Activated naive CD4-positive, alpha-beta T cell treated with Interleukin-2 at 50 U/mL for 16 hours (primary cell): Measurements from ENCODE around the gene DDT.
"Not testable (repeated sequence)": the region's sequence is repeated elsewhere in the genome, so short reads cannot be mapped to it uniquely, and the experiment has no call there.

Source experiments
- DNase-seq: peaks from one replicate; pipeline ENCODE4 v3.0.0-alpha.2; 2020

DDT gene

DNA sequence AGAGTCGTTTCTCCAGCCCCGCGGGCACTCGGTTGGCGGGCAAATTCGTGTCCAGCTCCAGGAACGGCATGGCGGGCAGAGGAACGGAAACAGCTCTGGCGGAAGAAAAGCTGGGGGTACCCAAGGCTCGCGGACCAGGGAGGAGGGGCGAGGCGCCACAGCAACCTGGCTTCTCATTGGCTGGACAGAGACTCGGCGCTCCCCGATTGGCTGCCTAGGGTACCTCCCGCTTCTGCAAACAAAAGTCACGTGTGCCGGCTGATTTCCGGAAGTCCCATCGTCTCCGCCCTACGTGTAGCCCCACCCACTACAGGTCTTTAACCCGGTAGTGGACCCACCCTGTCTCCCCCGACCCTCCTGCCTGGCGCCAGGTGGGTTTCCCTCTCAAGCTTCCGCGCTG lies at the start of gene DDT:
Gene DDT, minus strand, starts transcription at position 97 of the 400 bp plus-strand sequence. Its CDS starts 27 bp downstream, at position 70.
- not testable (repeated sequence) for DNase-seq

DNA sequence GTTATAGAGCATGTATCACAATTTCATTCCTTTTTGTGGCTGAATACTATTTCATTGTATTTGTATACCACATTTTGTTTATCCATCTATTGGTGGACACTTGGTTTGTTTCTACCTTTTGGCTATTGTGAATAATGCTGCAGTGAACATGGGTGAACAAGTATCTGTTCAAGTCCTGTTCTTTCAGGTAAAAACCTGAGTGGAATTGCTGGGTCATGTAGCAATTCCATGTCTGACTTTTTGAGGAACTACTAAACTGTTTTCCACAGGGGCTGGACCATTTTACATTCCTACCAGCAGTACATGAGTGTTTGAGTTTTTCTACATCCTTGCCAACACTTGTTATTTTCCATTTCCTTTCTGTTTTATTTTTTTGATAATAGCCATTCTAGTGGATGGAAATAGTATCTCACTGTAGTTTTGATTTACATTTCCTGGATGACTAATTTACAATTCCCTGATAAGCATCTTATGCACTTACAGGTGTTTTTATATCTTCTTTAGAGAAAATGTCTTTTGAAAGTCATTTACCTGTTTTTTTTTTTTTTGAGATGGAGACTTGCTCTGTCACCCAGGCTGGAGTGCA lies 49.1 kb upstream of the DDT start:
- no peak for DNase-seq

DNA sequence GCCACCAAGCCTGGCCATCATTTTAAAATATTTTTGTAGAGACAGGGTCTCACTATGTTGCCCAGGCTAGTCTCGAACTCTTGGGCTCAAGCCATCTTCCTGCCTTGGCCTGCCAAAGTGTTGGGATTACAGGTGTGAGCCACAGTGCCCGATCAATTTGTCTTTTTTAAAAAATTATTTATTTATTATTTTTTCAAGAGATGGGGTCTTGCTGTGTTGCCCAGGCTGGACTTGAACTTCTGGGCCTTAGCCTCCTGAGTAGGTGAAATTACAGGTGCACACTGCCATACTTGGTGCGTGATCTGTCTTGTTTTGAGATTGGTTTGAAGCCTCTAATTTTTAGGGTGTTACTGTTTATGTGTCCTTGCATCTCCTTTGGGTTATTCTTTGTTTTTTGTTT lies 47.1 kb upstream of the DDT start:
- no peak for DNase-seq

DNA sequence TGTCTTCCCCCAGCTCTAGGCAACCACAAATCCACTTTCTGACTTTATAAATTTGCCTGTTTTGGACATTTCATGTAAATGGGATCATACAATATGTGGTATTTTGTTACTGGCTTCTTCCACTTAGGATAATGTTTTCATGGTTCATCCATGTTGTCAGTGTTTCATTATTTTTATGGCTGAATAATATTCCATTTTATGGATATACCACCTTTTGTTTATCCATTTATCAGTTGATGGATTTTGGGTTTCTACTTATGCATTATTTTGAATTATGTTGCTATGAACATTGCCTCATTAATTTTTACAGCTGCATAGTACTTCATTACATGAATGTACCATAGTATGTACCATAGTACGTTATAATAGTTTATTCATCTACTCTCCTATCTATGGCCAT lies 41.9 kb upstream of the DDT start:
- DNase-seq, result no peak

DNA sequence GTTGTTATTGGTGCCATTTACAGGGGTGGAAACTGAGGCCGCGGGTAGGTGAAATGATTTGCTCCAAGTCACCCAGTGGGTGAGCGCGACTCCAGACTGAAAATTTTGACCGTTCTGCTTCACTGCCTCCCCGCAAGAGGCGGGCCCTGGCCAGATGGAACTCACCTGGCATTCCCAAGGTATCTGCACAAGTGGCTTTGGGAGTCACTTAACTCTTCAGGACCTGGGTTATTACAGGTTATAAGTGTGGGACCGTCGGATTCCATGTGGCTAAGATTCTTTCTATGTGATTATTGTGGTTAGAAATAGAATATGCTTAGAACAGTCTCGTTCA lies 37.5 kb upstream of the DDT start:
- DNase-seq, result no peak

DNA sequence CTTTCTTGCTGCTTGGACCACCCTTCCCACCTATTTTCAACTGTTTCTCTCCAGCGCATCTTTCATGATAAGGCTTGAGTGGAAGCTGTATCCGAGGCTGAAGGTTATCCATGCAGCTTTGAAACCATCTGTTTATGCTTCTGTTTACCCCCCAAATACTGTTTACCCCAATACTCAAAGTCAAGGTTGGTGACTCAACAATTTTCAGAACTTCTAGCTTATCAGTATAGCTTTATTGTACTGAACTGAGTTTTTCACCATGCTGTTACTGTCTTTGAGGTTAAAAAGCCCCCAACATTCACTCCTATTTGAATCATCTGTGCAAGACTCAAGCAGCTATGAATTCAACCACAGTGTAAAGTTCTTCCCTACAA lies 35.8 kb upstream of the DDT start:
- DNase-seq, result no peak

DNA sequence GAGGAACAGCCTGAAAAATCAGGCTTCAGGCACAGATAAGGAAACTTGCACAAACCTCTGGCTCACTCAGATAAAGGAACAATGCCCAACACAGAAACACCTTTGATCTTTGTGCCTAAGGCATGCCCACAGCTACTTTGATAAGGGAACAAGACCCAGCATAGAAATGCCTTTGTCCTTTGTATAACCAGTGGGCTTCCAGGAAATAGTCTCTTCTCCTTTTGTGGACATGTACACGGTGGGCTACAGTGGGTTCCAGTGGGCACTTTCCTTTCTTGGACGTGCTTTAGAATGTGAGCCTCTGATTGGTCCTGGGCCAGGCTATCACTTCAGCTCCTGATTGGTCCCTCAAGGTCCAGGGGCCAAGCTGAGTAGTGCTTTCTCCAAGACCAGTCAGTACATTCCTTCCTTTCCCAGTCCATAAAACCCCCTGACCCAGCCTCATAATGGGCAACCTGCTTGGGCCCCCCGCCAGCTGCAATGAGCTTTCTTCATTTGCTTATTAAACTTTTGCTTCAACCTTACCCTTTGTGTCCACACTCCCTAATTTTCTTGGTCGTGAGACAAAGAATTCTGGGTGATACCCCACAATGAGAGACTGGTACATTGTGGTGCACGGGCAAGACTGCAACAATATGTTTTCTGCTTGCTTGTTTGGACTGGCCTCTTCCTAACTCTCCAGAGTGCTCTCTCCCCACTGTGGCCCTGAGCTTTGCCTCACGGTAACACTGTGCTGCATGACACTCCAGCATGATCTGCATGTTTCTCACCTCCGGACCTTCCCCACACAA lies 35.2 kb upstream of the DDT start:
- DNase-seq, result no peak

DNA sequence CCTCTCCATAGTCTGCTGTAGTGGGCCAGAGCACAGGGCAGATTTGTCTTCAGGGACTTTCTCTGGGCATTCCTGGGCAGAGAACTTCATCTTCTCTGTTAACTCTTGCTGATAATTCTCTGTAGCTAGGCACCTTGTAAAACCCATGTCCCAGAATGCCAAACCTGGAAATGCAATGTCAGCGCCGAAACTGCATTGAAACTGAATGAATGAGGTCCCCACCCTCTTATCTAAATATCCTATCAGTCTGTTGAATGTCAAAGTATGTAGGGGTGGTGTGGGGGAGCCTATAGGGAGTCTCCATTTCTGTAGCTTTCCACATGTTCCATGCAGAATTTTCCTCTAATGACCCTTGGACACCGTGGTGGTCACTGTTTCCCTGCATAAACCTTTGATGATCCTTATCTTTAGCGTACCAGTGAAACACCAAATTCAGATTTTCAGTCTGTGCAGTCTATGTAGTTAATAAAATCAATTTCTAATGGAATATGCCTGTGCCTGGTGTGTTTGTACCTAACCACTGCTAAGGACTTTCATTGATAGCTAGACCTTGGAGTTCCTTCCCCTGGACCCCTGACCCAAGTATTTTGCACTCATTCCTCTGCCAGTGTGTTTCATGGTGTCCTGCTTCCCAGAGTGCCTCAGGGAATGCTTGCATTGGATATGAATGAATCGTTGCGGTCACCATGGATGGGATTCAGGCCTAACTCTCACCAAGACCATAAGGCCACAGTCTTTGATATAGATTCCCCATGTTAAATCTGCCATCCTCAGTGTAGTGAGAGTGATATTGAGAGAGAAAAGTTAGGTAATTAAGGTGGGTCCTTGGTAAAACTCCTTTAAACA lies 34.4 kb upstream of the DDT start:
- DNase-seq, result no peak

DNA sequence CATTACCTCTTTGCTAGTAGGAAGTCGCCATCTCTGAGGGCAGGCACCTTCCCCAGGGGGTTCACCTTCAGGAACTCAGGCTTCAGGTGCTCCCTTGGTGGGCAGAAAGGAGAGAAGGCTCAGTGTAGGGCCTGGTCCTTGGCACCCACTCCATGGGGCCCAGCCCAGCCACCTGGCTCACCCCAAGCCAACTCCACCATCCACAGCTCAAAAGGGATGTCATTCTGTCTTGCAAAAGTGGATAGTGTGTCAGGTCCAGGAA lies 33.7 kb upstream of the DDT start:
- DNase-seq, result no peak

DNA sequence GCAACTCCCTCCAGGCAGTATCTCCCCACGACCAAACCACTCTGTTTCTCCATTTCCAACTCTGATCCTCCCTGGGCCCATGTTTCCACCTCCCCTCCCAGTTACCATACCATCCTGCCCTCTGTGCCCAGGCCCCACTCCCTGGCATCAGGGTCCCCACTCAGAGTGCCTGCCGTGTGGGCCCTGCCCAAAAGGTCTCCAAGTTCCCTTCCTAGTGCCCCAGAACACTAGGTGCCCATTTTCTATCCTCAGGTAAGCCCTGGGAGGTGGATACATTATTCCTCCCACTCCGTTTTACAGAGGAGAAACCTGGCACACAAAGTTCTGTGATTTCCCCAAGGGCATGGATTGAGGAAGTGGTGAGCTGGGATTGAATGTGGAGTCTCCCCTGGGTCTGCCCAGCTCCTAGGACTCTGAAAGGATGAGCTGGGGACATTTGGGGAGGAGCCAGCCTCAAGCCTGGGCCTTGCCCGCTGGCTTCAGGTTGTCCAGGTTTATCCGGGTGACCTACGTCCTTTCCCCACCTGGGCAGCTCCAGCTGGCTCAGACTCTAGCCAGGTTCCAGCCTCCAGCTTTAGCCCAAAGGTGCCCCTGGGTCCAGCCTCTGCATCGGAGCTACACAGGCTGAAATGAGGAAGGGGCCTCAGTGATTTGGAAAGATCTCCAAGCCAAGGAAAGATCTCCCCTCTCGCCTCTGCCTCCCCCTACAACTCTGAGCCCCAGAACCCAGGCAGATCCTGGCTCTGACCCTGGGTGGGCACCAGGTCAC lies 33.2 kb upstream of the DDT start:
- no peak for DNase-seq

DNA sequence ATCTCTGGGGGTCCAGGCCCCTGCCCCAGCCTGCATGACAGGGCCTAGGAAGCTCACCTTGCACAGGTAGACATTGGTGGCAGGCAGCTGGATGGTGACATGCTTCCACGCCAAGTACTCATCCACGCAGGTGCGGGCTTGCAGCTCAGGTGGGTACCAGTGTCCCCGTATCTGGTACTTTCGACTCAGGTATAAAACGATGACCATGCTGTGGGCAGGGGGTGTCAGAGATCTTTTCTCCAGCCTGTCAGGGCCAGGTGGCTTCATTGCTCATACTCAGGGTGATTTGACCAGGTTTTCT lies 32.6 kb upstream of the DDT start:
- DNase-seq, result no peak

DNA sequence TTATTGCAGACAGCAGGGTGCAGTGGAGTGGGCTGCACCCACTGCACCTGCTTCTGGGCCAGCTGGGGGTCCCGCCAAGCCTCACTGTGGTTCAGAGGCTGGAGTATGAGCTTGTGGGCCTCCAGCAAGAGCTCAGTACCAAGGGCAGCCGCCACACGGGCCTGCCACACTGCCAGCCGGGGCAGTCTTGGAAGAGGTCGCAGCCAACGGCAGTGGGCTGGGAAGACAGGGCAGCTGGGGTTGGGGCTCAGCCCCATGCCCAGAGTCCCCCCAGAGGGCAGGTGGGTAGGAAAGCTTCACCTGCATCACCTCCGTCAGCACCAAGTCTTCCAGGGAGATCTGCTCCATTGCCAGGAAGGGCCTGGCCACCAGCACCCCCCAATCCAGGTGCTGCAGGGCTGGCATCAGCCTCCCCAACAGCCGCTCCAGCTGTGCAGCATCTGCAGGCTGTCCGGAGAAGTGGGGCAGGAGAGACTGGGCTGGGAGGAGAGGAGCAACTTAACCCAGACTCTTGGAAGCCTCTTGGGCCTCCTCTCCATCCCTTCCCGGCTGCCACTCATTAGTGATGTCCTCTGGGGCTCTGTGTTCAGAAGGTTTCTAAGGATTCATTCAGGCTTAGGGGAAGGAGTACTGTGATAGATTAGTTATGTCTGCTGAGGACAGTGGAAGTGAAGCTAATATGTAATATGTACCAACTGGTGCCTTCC lies 32.1 kb upstream of the DDT start:
- no peak for DNase-seq

DNA sequence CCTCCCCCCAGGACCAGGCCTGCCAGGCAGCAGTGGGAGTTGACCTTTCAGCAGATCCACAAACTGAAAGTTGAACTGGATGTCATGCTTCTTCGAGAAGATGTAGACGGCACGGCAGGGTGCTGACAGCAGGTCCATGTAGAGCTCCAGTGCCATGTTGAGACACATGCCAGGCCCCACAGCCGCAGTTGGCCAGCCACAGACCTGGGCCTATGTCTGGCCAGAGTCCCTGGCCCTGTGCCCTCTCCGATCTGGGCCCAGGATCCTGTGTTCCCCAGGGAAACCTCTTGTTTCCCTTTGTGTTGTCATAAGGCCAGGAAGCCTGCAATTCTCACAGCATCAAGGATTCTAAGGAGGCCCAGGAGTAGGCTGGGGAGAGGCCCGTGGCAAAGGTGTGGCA lies 31.0 kb upstream of the DDT start, which contains the start of gene GSTT4:
Gene GSTT4, minus strand, starts transcription at position 253 of the 400 bp plus-strand sequence. Its CDS starts 97 bp downstream, at position 156.
- DNase-seq, result no peak

DNA sequence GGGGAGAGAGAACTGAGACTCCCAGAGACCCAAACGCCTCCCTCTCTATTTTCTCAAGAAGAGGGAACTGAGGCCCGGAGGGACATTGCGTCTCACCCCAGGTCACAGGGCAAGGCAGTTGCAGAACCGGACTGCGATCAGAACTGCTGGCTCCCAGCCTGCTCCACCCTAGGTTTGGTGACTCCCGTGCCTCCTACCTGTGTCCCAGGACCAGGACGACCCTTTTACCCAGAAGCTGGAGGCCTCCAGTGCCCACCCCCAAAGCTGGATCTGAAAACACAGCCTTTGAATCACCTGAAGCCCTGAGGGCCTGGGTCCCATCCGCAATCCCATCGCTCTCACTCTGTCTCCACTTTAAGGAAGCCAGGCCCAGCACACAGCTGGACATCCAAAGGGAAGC lies 29.6 kb upstream of the DDT start:
- DNase-seq, result no peak

DNA sequence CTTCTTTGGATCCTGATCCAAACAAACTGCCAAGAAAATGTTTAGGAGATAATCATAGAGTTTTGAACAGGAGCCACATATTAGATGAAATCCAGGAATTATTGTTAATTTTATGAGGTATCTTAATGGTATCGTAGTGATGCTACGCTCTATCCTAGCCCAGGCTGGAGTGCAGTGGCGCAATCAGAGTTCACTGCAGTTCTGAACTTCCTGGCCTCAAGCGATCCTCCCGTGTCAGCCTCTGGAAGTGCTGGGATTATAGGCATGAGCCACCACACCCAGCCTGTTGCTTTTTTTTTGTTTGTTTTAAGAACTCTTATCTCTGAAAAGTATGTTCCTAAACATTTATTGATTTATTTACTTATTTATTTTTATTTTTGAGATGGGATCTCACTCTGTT lies 28.6 kb upstream of the DDT start:
- no peak for DNase-seq

DNA sequence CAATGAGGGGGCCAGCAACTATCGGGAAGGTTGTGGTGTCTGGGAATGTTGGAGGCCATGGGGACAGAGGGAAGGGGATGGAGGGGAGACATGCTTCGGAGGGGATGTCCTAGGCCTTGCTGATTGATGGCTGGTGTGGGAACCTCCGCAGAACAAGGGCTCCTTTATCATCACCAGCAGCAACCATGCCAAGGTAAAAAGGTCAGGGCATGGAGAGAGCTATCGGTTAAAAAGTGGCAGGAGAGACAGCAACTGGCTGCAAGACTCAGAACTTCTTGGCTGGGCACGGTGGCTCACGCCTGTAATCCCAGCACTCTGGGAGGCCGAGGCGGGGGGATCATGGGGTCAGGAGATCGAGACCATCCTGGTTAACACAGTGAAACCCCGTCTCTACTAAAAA lies 28.0 kb upstream of the DDT start:
- DNase-seq, result no peak

DNA sequence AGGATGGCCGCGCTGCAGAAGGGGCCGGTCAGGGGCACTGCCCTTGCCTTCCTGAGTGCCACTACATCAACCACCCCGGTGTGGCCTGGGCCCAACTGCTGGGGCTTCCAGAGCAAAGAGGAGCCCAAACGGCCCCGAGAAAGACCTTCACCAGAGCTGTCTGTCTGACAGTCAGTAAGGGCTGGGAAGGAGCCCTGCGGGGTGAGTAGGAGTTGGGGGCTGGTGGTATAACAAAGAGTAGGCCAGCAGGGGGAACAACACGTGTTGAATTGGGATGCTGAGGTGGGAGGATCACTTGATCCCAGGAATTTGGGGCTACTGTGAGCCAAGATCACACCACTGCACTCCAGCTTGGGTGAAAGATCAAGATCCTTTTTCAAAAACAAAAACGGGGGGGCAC lies 27.1 kb upstream of the DDT start:
- DNase-seq, result no peak

DNA sequence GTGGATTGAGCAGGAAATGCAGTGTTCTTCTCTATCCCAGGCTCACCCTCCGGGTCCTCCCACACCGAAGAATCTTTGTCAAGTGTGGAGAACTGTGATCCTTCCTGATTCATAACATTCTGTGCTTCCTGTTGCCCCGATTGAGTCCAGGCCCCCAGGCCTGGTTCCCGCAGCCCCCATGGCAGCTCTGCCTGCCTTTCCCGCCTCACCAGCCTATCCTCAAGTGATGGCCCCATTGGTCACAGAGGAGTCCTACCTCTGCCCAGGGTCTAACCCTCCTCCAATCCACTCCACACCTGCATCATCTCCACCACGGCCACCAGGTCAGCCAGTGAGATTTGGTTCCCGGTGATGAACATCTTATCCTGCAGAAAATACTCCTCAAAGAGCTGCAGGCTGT lies 25.5 kb upstream of the DDT start:
- DNase-seq, result not testable (repeated sequence)

DNA sequence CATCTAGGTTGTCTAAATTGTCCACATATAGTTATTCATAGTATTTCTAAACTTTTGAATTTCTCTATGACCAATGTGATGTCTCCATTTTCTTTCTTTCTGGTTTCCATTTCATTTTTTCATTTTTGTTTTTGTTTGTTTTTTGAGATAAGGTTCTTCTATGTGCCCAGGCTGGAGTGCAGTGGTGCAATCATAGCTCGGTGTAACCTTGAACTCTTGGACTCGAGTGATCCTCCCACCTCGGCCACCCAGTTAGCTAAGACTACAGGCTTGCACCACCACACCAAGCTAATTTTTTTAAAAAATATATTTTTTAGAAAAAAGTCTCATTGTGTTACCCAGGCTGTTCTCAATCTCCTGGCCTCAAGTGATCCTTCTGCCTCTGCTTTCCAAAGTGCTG lies 22.9 kb upstream of the DDT start:
- no peak for DNase-seq

DNA sequence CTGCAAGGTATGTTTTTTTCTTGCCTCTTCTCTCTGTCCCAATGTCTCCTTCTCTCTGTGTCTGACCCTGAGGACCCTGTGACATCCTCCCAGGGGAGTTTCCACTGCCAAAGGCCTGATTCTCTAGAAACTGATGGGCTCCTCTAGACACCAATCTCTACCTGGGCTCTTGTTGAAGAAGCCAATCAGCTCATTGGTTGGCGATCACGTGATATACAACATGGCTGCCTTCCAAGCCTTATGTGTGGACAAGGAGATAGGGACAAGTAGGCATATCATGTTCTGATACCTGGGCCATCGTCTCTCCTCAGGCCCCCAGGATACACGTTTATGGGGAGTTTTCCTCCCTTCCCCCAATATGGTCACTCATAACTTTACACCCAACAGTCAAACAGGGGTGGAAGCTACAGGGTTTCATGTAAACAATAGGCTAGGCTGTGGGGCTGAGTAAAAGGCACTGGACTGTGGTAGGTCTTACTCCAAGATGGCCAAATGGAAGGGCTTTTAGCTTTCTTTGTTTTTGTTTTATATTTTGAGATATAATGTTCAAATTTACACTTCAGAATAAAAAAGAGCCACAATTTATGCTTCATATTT lies 19.4 kb upstream of the DDT start:
- DNase-seq, result not testable (repeated sequence)

DNA sequence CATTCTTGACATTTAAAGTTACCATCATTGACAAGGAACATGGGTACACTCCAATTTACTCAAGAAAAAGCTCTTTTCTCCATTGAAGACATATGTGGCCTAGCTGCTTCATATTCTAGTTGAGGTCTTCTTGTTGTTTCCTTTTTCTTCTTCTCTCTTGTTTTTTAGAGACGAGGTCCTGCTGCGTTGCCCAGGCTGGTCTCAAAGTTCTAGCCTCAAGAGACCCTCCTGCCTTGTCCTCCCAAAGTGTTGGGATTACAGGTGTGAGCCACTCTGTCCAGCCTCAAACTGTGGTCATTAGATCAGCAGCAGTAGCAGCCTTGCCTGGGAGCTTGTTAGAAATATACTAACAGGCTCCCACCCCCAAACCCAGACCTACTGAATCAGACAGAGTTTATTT lies 18.8 kb upstream of the DDT start:
- not testable (repeated sequence) for DNase-seq

DNA sequence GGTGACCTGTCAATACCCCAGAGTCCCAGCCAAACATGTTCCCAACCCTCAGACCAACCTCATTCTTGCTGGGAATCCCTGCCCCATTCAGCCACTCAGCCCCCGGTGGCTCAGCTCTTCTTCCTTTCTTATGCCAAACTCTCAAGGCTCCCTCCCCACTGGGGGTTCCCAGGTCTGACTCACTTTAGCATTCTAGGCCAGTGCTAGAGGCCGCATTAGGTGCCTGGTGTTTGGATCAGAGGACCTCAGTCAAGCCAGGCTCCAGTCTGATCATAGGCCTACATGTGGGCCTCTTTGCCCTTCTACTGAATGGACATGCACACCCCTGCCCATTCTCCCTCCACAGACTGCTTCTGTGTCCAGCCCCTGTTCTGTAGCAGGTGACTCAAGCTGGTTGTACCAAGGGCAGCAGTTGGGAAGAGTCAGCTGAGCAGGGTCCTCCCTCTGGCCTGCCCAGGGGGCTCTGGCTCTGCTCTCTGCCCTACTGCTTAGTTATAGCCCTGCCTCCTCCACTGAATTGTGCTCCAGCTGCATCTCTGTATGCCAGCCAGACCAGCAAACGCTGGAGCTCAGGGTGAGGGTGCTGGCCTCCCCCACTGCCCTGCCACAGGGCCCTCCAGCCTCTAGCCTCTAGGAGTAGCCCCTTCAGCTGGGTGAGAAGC lies 15.5 kb upstream of the DDT start:
- DNase-seq, result not testable (repeated sequence)
